Panc1 (cell line): ENCODE data around the gene CFAP74. TPM values are rescaled to one million over a fixed set of nuclear protein-coding genes. Genes with fewer than 3 reads are reported as not detected.

Source experiments
- ATAC-seq: fragments of 200-7000 bp; cut with Tn5 transposase; 2 replicates; pipeline ENCODE4 v1.9.1; 2020; ENCODE audit warnings: mild to moderate bottlenecking, moderate library complexity
- BruUV-seq: library from RNA; stranded (reverse); fragments of 400-500 nt; replicated peaks from 2 replicates; lab custom pipeline; 2021; lab: Mats Ljungman, UMichigan
- CTCF ChIA-PET: fragments of 300-600 bp; sonication (Branson Sonifier 250); formaldehyde crosslinking; loops from one replicate; lab custom pipeline; 2022; ENCODE audit warnings: antibody characterized with exemption; lab: Charles Lee
- POLR2A ChIA-PET: fragments of 300-600 bp; sonication (Branson Sonifier 250); formaldehyde crosslinking; loops from one replicate; lab custom pipeline; 2022; ENCODE audit warnings: antibody characterized with exemption; lab: Charles Lee
- DNase-seq: peaks from one replicate; pipeline ENCODE4 v3.0.0-alpha.2; 2010; ENCODE audit warnings: low read depth, low spot score
- H3K27ac ChIP-seq: 2 replicates; pipeline ENCODE4 v1.5.1; 2011; ENCODE audit warnings: mild to moderate bottlenecking, low read length, inconsistent platforms
- H3K27me3 ChIP-seq: fragments of 200-500 bp; sonication (Bioruptor generic); 2 replicates; pipeline ENCODE4 v1.6.0; 2014; ENCODE audit warnings: low read length, inconsistent platforms; ENCODE audit not compliant: control insufficient read depth, insufficient read depth
- H3K36me3 ChIP-seq: fragments of 200-500 bp; sonication (Bioruptor generic); 2 replicates; pipeline ENCODE4 v1.5.1; 2014; ENCODE audit warnings: inconsistent platforms, mild to moderate bottlenecking, low read length, moderate library complexity; ENCODE audit not compliant: control insufficient read depth, insufficient read depth
- H3K4me1 ChIP-seq: 2 replicates; pipeline ENCODE4 v1.5.1; 2011; ENCODE audit warnings: inconsistent platforms, mild to moderate bottlenecking, low read length, moderate library complexity; ENCODE audit not compliant: control insufficient read depth, insufficient read depth
- H3K4me3 ChIP-seq, 2 experiments: 2 replicates each; pipeline ENCODE4 v1.5.1; 2011 to 2012; ENCODE audit warnings: low read depth in 2 of 2, low read length in 2 of 2, mild to moderate bottlenecking in 2 of 2, inconsistent platforms in 1 of 2, moderate library complexity in 1 of 2
- H3K9me3 ChIP-seq: fragments of 200-500 bp; sonication (Bioruptor generic); 2 replicates; pipeline ENCODE4 v1.5.1; 2014; ENCODE audit warnings: low read depth, mild to moderate bottlenecking, inconsistent platforms, low read length, moderate library complexity; ENCODE audit not compliant: control insufficient read depth, insufficient read depth
- CTCF ChIP-seq: fragments of 450-650 bp; IDR thresholded peaks from 2 replicates; pipeline ENCODE4 v1.5.1; 2017; ENCODE audit warnings: mild to moderate bottlenecking
- POLR2AphosphoS5 ChIP-seq: IDR thresholded peaks from 2 replicates; pipeline ENCODE4 v1.6.1; 2012; ENCODE audit warnings: mild to moderate bottlenecking, low read depth, low read length, moderate library complexity
- SIN3A ChIP-seq: IDR thresholded peaks from 2 replicates; pipeline ENCODE4 v1.6.1; 2012; ENCODE audit warnings: low read depth, mild to moderate bottlenecking, low read length, moderate library complexity, borderline replicate concordance; ENCODE audit not compliant: insufficient read depth
- TCF7L2 ChIP-seq: IDR thresholded peaks from 2 replicates; pipeline ENCODE4 v1.6.1; 2011; ENCODE audit warnings: mild to moderate bottlenecking, low read depth, low read length, inconsistent platforms
- in situ Hi-C: cut with HindIII; loops from 2 replicates; pipeline ENCODE4 v1.10.0; 2016; ENCODE audit warnings: low sequenced_read_pairs, low pct_unique_long_range_greater_than_20kb
- intact Hi-C: fragments of 100-400 bp; cut with micrococcal nuclease; formaldehyde crosslinking; loops from one replicate; pipeline ENCODE4 v1.10.0; 2022; ENCODE audit not compliant: unreplicated experiment
- total RNA-seq: library from RNA; stranded (reverse); gene quantifications from one replicate; pipeline ENCODE4 v1.2.1, GENCODE V29; 2021; ENCODE audit not compliant: unreplicated experiment
- TF ChIP-seq, protein P1 (sequence below), 2 experiments: IDR thresholded peaks; 2 replicates each; pipeline ENCODE4 v1.6.1; 2011 to 2012; ENCODE audit warnings: low read depth in 2 of 2, control low read depth in 1 of 2, low read length in 1 of 2, mild to moderate bottlenecking in 1 of 2, moderate library complexity in 1 of 2; ENCODE audit not compliant: insufficient read depth in 1 of 2

CFAP74 gene
- total RNA-seq, 1 experiment from 2014 or later: not detected

DNA sequence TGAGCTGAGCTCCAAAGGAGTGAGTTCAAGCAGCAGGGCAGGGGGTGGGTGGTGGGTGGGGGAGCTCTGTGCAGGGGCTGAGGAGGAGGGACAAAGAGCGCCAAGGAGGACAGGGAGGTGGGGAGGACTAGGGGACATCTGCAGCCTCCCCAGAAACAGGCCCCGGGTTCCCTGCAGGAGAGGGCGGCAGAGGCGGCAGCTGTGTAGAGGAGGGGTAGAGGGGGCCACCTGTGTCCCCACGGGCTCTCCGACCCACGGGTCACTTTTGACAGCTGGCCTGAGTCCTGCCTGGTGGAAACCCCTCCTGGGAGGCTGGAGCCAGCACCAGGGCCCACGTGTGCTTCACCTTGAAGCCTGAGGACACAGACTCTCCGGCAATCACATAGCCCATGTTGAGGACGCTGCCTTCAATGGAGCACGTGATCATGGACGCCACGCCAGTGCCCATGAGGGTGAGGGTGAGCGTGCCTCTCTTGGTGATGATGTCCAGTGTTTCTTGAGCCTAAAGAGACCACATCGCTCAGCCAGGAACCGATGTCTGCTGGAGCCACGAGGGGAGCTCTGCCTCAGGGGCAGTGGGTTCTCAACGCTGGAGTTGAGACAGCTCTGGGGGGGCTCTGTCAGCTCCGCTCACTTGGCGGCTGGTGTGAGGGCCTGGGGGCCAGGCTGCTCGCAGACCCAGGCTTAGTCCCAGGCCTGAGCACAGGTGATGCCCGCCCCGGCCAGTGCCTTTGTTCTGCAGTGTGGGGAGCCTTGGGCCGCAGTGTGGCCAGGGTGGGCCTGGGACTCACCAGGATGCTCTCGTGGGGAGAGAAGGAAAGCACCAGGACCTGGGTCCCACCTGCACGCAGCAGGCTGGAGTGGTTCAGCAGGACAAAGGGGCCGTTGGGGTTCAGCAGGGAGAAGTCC lies 77.9 kb downstream of the CFAP74 start:
- ChIA-PET CTCF (interaction anchor here (0.6 to 0.7 kb wide), 2 partner anchors 18 to 22 kb away, joined by 3 read pairs; no protein-coding TSS in a partner anchor), POLR2A (interaction anchor here (0.6 kb wide), 1 partner anchor 98 kb away, joined by 9 read pairs; no protein-coding TSS in a partner anchor)
- TF ChIP-seq, protein P1, sequence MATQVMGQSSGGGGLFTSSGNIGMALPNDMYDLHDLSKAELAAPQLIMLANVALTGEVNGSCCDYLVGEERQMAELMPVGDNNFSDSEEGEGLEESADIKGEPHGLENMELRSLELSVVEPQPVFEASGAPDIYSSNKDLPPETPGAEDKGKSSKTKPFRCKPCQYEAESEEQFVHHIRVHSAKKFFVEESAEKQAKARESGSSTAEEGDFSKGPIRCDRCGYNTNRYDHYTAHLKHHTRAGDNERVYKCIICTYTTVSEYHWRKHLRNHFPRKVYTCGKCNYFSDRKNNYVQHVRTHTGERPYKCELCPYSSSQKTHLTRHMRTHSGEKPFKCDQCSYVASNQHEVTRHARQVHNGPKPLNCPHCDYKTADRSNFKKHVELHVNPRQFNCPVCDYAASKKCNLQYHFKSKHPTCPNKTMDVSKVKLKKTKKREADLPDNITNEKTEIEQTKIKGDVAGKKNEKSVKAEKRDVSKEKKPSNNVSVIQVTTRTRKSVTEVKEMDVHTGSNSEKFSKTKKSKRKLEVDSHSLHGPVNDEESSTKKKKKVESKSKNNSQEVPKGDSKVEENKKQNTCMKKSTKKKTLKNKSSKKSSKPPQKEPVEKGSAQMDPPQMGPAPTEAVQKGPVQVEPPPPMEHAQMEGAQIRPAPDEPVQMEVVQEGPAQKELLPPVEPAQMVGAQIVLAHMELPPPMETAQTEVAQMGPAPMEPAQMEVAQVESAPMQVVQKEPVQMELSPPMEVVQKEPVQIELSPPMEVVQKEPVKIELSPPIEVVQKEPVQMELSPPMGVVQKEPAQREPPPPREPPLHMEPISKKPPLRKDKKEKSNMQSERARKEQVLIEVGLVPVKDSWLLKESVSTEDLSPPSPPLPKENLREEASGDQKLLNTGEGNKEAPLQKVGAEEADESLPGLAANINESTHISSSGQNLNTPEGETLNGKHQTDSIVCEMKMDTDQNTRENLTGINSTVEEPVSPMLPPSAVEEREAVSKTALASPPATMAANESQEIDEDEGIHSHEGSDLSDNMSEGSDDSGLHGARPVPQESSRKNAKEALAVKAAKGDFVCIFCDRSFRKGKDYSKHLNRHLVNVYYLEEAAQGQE (IDR thresholded peaks at IDR 0.05; ENCODE audit: insufficient read depth in 1 of 2, low read depth in 2 of 2, low read length in 1 of 2): no peak
- TF ChIP-seq SIN3A: no peak
- TF ChIP-seq CTCF: no peak
- TF ChIP-seq TCF7L2: no peak
- TF ChIP-seq POLR2AphosphoS5: no peak
- ATAC-seq (peak; percentile 36; the same call in 1 of the 2 replicates), DNase-seq (no peak)
- H3K9me3 ChIP-seq: no peaks in the 10 kb centered on the region
- in situ Hi-C loops: no loop called here
- no TSS peak for BruUV-seq
- intact Hi-C loops: no loop called here
- no peaks in the 10 kb centered on the region for H3K36me3 ChIP-seq
- no peaks in the 10 kb centered on the region for H3K27me3 ChIP-seq
- H3K4me3 ChIP-seq: no peak overlapping the region
- H3K4me1 ChIP-seq: no peaks in the 10 kb centered on the region
- no peak overlapping the region for H3K27ac ChIP-seq

- no peak overlapping the region for H3K27ac ChIP-seq
- intact Hi-C loops: no loop called here
- H3K9me3 ChIP-seq: no peaks in the 10 kb centered on the region
- BruUV-seq: no TSS peak
- no peak overlapping the region for H3K4me3 ChIP-seq
- in situ Hi-C loops: no loop called here
- ChIA-PET POLR2A (no interaction called here), CTCF (no interaction called here)
- TF ChIP-seq, protein P1 (IDR thresholded peaks at IDR 0.05; ENCODE audit: insufficient read depth in 1 of 2, low read depth in 2 of 2, low read length in 1 of 2): no peak
- TF ChIP-seq POLR2AphosphoS5: no peak
- no peak for TF ChIP-seq SIN3A
- no peak for TF ChIP-seq TCF7L2
- no peak for TF ChIP-seq CTCF
- H3K27me3 ChIP-seq: no peaks in the 10 kb centered on the region
- H3K36me3 ChIP-seq: no peaks in the 10 kb centered on the region
- no peaks in the 10 kb centered on the region for H3K4me1 ChIP-seq
- ATAC-seq (no peak), DNase-seq (no peak)
Observed at GRCh38 chr1:1924849-1925248, 78.7 kb downstream of the CFAP74 start.
